Measurements from ENCODE around the gene ZNF768. TPM values are rescaled to one million over a fixed set of nuclear protein-coding genes. Genes with fewer than 3 reads are reported as not detected.

The ZNF768 gene
- total RNA-seq, 6 donors from 2014 or later = 27.3 to 58.7 (median 34.8) TPM

- TF ChIP-seq POLR2AphosphoS5 (IDR thresholded peaks at IDR 0.05) (no peak), POLR2A (IDR thresholded peaks at IDR 0.05) (peak in 1 of 4 donors; percentile 11), CTCF (IDR thresholded peaks at IDR 0.05) (peak in 5 of 6 experiments; percentile 29 to 68 (median 62))
- Histone ChIP-seq H3K27me3 (no peaks in the 10 kb centered on the region), H3K9me3 (no peaks in the 10 kb centered on the region), H3K36me3 (peaks cover 0 to 23% (median 14%) of the 10 kb centered on the region in 4 donors), H3K4me1 (peaks cover 15 to 37% (median 22%) of the 10 kb centered on the region in 4 donors), H3K27ac (peak overlapping the region; percentile 92 to 98 (median 95)), H3K4me3 (peak overlapping the region; percentile 38 to 83 (median 76))
- DNase-seq (peak; percentile 73 to 88), ATAC-seq (ENCODE audit: low FRiP score in 2 of 2) (peak; percentile 87)
- WGBS, 2 donors = 27 to 30% methylated on average over 12 of the region's 12 CpGs
These were observed 9.4 kb upstream of the ZNF768 start for GRCh38 chr16:30535777-30536190.

GRCh38 chr16:30535106-30535776 is 8.9 kb upstream of the ZNF768 start:
- H3K36me3 ChIP-seq = peaks cover 0 to 28% (median 14%) of the 10 kb centered on the region in 4 donors
- TF ChIP-seq CTCF (IDR thresholded peaks at IDR 0.05) (no peak), POLR2AphosphoS5 (IDR thresholded peaks at IDR 0.05) (no peak), EP300 (IDR thresholded peaks at IDR 0.05) (no peak), POLR2A (IDR thresholded peaks at IDR 0.05) (no peak)
- DNase-seq (no peak), ATAC-seq (ENCODE audit: low FRiP score in 2 of 2) (peak in 1 of 2 donors; percentile 3)
- no peaks in the 10 kb centered on the region for H3K27me3 ChIP-seq
- H3K4me1 ChIP-seq = peaks cover 15 to 40% (median 23%) of the 10 kb centered on the region in 4 donors
- peak overlapping the region; percentile 92 to 98 (median 95) for H3K27ac ChIP-seq
- 4 to 5% methylated on average over 11 to 18 of the region's 18 CpGs for WGBS, 2 donors
- H3K9me3 ChIP-seq = no peaks in the 10 kb centered on the region
- peak overlapping the region; percentile 38 to 83 (median 76) for H3K4me3 ChIP-seq

- DNase-seq (peak; percentile 93 to 96), ATAC-seq (ENCODE audit: low FRiP score in 2 of 2) (peak; percentile 95 to 97)
- Histone ChIP-seq H3K36me3 (peaks cover 0 to 28% (median 14%) of the 10 kb centered on the region in 4 donors), H3K9me3 (no peaks in the 10 kb centered on the region), H3K27me3 (no peaks in the 10 kb centered on the region), H3K4me3 (peak within 1 kb of the TSS; percentile 38 to 83 (median 76)), H3K4me1 (peaks cover 15 to 42% (median 24%) of the 10 kb centered on the region in 4 donors), H3K27ac (peak within 1 kb of the TSS; percentile 92 to 98 (median 95))
- peak in 2 of 4 donors; percentile 52 to 78 for TF ChIP-seq POLR2A (IDR thresholded peaks at IDR 0.05)
- TF ChIP-seq CTCF (IDR thresholded peaks at IDR 0.05) = no peak
- TF ChIP-seq POLR2AphosphoS5 (IDR thresholded peaks at IDR 0.05) = peak; percentile 83 to 91
- peak in 1 of 4 donors; percentile 38 for TF ChIP-seq EP300 (IDR thresholded peaks at IDR 0.05)
- WGBS, 2 donors = 0 to 1% methylated on average over 13 to 45 of the region's 70 CpGs
These were observed 8.2 kb upstream of the ZNF768 start, which contains the start of gene ZNF747 for GRCh38 chr16:30534368-30535105. ZNF747 (minus strand) TSS chr16:30534858; CDS start chr16:30534679, 179 bp downstream.

GRCh38 chr16:30533748-30534367 is 7.5 kb upstream of the ZNF768 start:
- Histone ChIP-seq H3K27ac (peak overlapping the region; percentile 92 to 98 (median 95)), H3K9me3 (no peaks in the 10 kb centered on the region), H3K4me1 (peaks cover 15 to 44% (median 24%) of the 10 kb centered on the region in 4 donors), H3K4me3 (peak overlapping the region; percentile 38 to 83 (median 76)), H3K36me3 (peaks cover 0 to 28% (median 14%) of the 10 kb centered on the region in 4 donors), H3K27me3 (no peaks in the 10 kb centered on the region)
- no peak for ATAC-seq (ENCODE audit: low FRiP score in 2 of 2)
- WGBS, 2 donors = 18 to 25% methylated on average over 21 to 27 of the region's 29 CpGs
- no peak for DNase-seq
- TF ChIP-seq CTCF (IDR thresholded peaks at IDR 0.05) (no peak), POLR2AphosphoS5 (IDR thresholded peaks at IDR 0.05) (no peak), POLR2A (IDR thresholded peaks at IDR 0.05) (no peak), EP300 (IDR thresholded peaks at IDR 0.05) (no peak)
